Gastrocnemius medialis (tissue), 4 donors: ENCODE measurements around the gene SLC25A21. TPM values are rescaled to one million over a fixed set of nuclear protein-coding genes. Genes with fewer than 3 reads are reported as not detected.
"Not testable (repeated sequence)": the region's sequence is repeated elsewhere in the genome, so short reads cannot be mapped to it uniquely, and the experiment has no call there.

Experiments
- ATAC-seq, 2 donors: fragments of 150-250 bp; one replicate each; pipeline ENCODE4 v1.9.1; 2016
- DNase-seq, 2 donors: peaks; one replicate each; pipeline ENCODE4 v3.0.0-alpha.2; 2019
- H3K27ac ChIP-seq, 4 donors: fragments of 200-600 bp; sonication (generic); 1 replicate in 1 of 4; 2 replicates in 3 of 4; pipeline ENCODE4 v1.5.1; 2016 to 2018; ENCODE audit warnings: mild to moderate bottlenecking in 2 of 4, moderate library complexity in 1 of 4
- H3K27me3 ChIP-seq, 3 donors: fragments of 200-600 bp; sonication (generic) in 2 of 3; 1 replicate in 1 of 3; 2 replicates in 2 of 3; pipeline versions ENCODE4 v1.5.1 to v1.6.0; 2016 to 2019; ENCODE audit warnings: mild to moderate bottlenecking in 1 of 3, moderate library complexity in 1 of 3
- H3K36me3 ChIP-seq, 2 donors: fragments of 200-600 bp; sonication (generic) in 1 of 2; one replicate each; pipeline ENCODE4 v1.5.1; 2017 to 2018
- H3K4me1 ChIP-seq, 2 donors: fragments of 200-600 bp; sonication (generic) in 1 of 2; one replicate each; pipeline ENCODE4 v1.5.1; 2016 to 2017; ENCODE audit warnings: mild to moderate bottlenecking in 2 of 2
- H3K4me3 ChIP-seq, 4 donors: fragments of 200-600 bp; sonication (generic) in 3 of 4; 1 replicate in 1 of 4; 2 replicates in 3 of 4; pipeline ENCODE4 v1.5.1; 2016 to 2019; ENCODE audit warnings: mild to moderate bottlenecking in 2 of 4
- H3K9me3 ChIP-seq, 3 donors: fragments of 200-600 bp; sonication (generic) in 2 of 3; 1 replicate in 1 of 3; 2 replicates in 2 of 3; pipeline ENCODE4 v1.5.1; 2016 to 2019
- POLR2A ChIP-seq, 2 donors: fragments of 450-650 bp; IDR thresholded peaks; one replicate each; pipeline ENCODE4 v1.6.1; 2017; ENCODE audit warnings: antibody characterized with exemption in 2 of 2, mild to moderate bottlenecking in 2 of 2, moderate library complexity in 2 of 2
- in situ Hi-C, 4 donors: fragments of 200-750 bp; cut with MboI; loops; one replicate each; pipeline versions ENCODE4 v1.15.0 to v1.8.0; 2017; ENCODE audit warnings: low sequenced_read_pairs in 4 of 4
- intact Hi-C: fragments of 100-400 bp; cut with DNase I; formaldehyde crosslinking; loops from one replicate; pipeline ENCODE4 v1.15.1; 2023; ENCODE audit warnings: low total_unique reads
- total RNA-seq, 4 donors: library from RNA; depleted of rRNA; stranded (reverse); fragments of >200 nt; gene quantifications; one replicate each; pipeline versions ENCODE4 v1.1.0 to v1.2.3, GENCODE V29; 2016
- TF ChIP-seq, protein P1 (sequence below), 5 experiments: fragments of 450-650 bp in 3 of 5; fragments of 200-600 bp in 2 of 5; sonication (generic) in 2 of 5; IDR thresholded peaks in 4 of 5; conservative IDR thresholded peaks in 1 of 5; 1 replicate in 4 of 5; 2 replicates in 1 of 5; pipeline ENCODE4 v1.5.1; 2016 to 2019; ENCODE audit warnings: antibody characterized with exemption in 5 of 5, mild to moderate bottlenecking in 3 of 5, moderate library complexity in 3 of 5

SLC25A21 gene
- total RNA-seq, 4 donors from 2014 or later, result 1.9 TPM; not detected in 3

DNA sequence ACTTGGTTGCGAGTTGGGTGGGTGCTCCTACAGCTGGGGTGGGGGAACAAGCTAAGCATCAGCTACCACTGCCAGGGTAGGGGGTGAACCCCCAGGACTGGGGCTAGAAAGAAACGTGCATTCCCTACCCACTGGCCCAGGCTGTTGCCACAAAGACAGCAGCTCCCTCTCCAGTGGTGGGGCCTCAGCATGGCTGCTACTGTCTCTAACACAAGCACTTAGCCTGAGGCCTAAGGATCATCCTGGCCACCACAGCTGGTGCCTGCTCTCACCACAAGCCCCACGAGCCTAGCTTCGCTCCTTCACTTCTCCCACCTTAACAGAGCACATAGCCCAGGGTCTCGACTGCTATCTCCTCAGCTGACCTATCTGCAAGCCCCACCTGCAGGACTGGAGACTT lies 18.9 kb downstream of the SLC25A21 start:
- no peaks in the 10 kb centered on the region for H3K9me3 ChIP-seq
- H3K4me1 ChIP-seq, result no peaks in the 10 kb centered on the region
- no peaks in the 10 kb centered on the region for H3K27me3 ChIP-seq
- no peak overlapping the region for H3K4me3 ChIP-seq
- no peak for TF ChIP-seq POLR2A (IDR thresholded peaks at IDR 0.05)
- TF ChIP-seq, protein P1, sequence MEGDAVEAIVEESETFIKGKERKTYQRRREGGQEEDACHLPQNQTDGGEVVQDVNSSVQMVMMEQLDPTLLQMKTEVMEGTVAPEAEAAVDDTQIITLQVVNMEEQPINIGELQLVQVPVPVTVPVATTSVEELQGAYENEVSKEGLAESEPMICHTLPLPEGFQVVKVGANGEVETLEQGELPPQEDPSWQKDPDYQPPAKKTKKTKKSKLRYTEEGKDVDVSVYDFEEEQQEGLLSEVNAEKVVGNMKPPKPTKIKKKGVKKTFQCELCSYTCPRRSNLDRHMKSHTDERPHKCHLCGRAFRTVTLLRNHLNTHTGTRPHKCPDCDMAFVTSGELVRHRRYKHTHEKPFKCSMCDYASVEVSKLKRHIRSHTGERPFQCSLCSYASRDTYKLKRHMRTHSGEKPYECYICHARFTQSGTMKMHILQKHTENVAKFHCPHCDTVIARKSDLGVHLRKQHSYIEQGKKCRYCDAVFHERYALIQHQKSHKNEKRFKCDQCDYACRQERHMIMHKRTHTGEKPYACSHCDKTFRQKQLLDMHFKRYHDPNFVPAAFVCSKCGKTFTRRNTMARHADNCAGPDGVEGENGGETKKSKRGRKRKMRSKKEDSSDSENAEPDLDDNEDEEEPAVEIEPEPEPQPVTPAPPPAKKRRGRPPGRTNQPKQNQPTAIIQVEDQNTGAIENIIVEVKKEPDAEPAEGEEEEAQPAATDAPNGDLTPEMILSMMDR (IDR thresholded peaks at IDR 0.05 in 4 of 5, conservative IDR thresholded peaks at IDR 0.05 in 1 of 5), result no peak
- H3K36me3 ChIP-seq, result no peaks in the 10 kb centered on the region
- no peak for DNase-seq
- intact Hi-C loops (no loop called here), in situ Hi-C loops (no loop called here)
- H3K27ac ChIP-seq, result no peak overlapping the region
- ATAC-seq, result no peak

DNA sequence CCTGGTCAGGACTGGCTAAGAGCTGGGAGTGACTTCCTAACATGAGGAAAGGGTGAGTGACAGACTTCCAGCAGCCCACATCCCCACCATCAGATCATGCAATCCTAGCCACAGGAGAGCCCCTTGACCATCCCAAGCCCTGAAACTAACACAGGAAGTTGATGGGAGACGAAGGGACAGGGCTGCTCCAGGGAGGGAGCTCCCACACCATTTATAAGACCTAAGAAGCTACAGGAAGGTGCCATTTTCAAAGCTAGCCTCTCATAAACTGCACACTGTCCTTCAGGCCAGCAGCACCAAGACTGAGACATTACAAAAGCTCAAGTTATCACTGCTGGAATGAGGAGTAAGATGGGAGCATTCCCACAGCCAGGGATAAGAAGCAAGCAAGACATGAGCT lies 19.4 kb downstream of the SLC25A21 start:
- no peak for TF ChIP-seq POLR2A (IDR thresholded peaks at IDR 0.05)
- TF ChIP-seq, protein P1 (IDR thresholded peaks at IDR 0.05 in 4 of 5, conservative IDR thresholded peaks at IDR 0.05 in 1 of 5), result no peak
- DNase-seq (no peak), ATAC-seq (no peak)
- Histone ChIP-seq H3K27ac (no peak overlapping the region), H3K9me3 (no peaks in the 10 kb centered on the region), H3K4me3 (no peak overlapping the region), H3K4me1 (no peaks in the 10 kb centered on the region), H3K27me3 (no peaks in the 10 kb centered on the region), H3K36me3 (no peaks in the 10 kb centered on the region)
- intact Hi-C loops (no loop called here), in situ Hi-C loops (no loop called here)

DNA sequence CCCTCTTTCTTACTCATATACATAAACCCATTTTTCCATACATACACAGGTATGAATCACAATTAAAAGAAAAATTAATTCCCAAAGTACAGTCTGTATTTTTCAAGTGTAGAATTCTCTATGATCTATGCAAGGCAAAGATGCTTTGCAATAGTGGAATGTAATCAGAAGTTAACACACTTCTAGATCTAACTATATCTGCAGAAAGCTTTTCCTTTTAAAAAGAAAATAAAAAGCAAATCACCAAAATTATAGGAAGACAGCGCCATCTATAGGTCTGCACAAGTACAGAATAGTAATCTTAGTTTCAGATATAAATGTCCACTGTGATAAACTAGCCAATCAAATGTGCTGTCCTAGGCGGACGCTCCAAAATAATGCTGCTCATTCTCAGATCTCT lies 22.0 kb downstream of the SLC25A21 start:
- Histone ChIP-seq H3K27me3 (no peaks in the 10 kb centered on the region), H3K4me3 (no peak overlapping the region), H3K36me3 (no peaks in the 10 kb centered on the region), H3K27ac (no peak overlapping the region), H3K9me3 (no peaks in the 10 kb centered on the region), H3K4me1 (no peaks in the 10 kb centered on the region)
- DNase-seq, result no peak
- TF ChIP-seq, protein P1 (IDR thresholded peaks at IDR 0.05 in 4 of 5, conservative IDR thresholded peaks at IDR 0.05 in 1 of 5), result peak in 3 of 5 experiments; percentile 9 to 55 (median 50)
- TF ChIP-seq POLR2A (IDR thresholded peaks at IDR 0.05), result no peak
- in situ Hi-C loops (no loop called here), intact Hi-C loops (no loop called here)
- no peak for ATAC-seq

- in situ Hi-C loops (no loop called here), intact Hi-C loops (no loop called here)
- Histone ChIP-seq H3K9me3 (no peaks in the 10 kb centered on the region), H3K27me3 (no peaks in the 10 kb centered on the region), H3K36me3 (no peaks in the 10 kb centered on the region), H3K4me3 (no peak overlapping the region), H3K27ac (no peak overlapping the region), H3K4me1 (no peaks in the 10 kb centered on the region)
- DNase-seq, result no peak
- no peak for TF ChIP-seq POLR2A (IDR thresholded peaks at IDR 0.05)
- TF ChIP-seq, protein P1 (IDR thresholded peaks at IDR 0.05 in 4 of 5, conservative IDR thresholded peaks at IDR 0.05 in 1 of 5), result no peak
- ATAC-seq, result no peak
Measured at GRCh38 chr14:37147310-37147880, 25.0 kb downstream of the SLC25A21 start.

- in situ Hi-C loops, H3K27ac ChIP-seq, H3K4me3 ChIP-seq, intact Hi-C loops, ATAC-seq, H3K4me1 ChIP-seq, H3K9me3 ChIP-seq, H3K36me3 ChIP-seq, H3K27me3 ChIP-seq, DNase-seq: not testable (repeated sequence)
Measured at GRCh38 chr14:37146438-37146837, 26.0 kb downstream of the SLC25A21 start.
